ENCODE data around the gene CAB39.

DNA sequence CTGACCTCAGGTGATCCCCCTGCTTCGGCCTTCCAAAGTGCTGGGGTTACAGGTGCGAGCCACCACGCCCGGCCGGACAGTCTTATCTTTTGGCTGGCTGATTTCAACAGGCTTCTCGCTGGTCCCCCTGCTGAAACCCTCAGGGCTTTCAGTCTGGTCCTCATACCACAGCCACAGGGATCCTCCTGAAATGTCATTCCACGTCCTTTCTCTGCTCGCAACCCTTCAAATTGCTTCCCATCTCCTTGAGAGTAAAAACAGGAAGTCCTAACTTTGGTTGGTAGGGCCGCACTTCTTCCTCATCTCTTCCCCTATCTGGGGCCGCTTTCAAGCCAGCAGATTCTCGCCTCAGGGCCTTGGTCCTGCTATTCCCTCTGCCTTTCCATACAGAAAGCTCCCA lies 1.4 kb upstream of the CAB39 start:
- TF ChIP-seq, protein P1, sequence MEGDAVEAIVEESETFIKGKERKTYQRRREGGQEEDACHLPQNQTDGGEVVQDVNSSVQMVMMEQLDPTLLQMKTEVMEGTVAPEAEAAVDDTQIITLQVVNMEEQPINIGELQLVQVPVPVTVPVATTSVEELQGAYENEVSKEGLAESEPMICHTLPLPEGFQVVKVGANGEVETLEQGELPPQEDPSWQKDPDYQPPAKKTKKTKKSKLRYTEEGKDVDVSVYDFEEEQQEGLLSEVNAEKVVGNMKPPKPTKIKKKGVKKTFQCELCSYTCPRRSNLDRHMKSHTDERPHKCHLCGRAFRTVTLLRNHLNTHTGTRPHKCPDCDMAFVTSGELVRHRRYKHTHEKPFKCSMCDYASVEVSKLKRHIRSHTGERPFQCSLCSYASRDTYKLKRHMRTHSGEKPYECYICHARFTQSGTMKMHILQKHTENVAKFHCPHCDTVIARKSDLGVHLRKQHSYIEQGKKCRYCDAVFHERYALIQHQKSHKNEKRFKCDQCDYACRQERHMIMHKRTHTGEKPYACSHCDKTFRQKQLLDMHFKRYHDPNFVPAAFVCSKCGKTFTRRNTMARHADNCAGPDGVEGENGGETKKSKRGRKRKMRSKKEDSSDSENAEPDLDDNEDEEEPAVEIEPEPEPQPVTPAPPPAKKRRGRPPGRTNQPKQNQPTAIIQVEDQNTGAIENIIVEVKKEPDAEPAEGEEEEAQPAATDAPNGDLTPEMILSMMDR (conservative IDR thresholded peaks at IDR 0.05 in 1 of 2, IDR thresholded peaks at IDR 0.05 in 1 of 2; ENCODE audit: extremely low read depth in 1 of 2, insufficient read depth in 1 of 2, low read depth in 1 of 2, low read length in 2 of 2), result no peak
- TF ChIP-seq EZH2 (IDR thresholded peaks at IDR 0.05; ENCODE audit: borderline replicate concordance, low read length), result no peak
